Activated CD8-positive, alpha-beta T cell treated with anti-CD3 and anti-CD28 coated beads, Interleukin-2, amount 10 ng/mL, durations not matched to agents 7 days and 5 days (primary cell): ENCODE data around the gene CAMK2G. TPM values are rescaled to one million over a fixed set of nuclear protein-coding genes. Genes with fewer than 3 reads are reported as not detected.
"Not testable (repeated sequence)": the region's sequence is repeated elsewhere in the genome, so short reads cannot be mapped to it uniquely, and the experiment has no call there.

Source experiments
- ATAC-seq: fragments of 150-1000 bp; cut with Tn5 transposase; one replicate; pipeline ENCODE4 v1.10.0; 2021; ENCODE audit warnings: moderate library complexity
- CTCF ChIA-PET: fragments of 350-600 bp; sonication (Branson Sonifier 250); formaldehyde crosslinking; loops from one replicate; lab custom pipeline; 2021; ENCODE audit warnings: antibody characterized with exemption; lab: Charles Lee
- POLR2A ChIA-PET: fragments of 350-600 bp; sonication (Branson Sonifier 250); formaldehyde crosslinking; loops from one replicate; lab custom pipeline; 2021; ENCODE audit warnings: antibody characterized with exemption; lab: Charles Lee
- DNase-seq: peaks from one replicate; pipeline ENCODE4 v3.0.0-alpha.2; 2020
- H3K27ac Mint-ChIP-seq: one replicate; pipeline ENCODE4 v1.8.0; 2021; ENCODE audit warnings: mild to moderate bottlenecking, mixed read lengths
- H3K27me3 Mint-ChIP-seq: one replicate; pipeline ENCODE4 v1.8.0; 2021; ENCODE audit warnings: low read depth, mixed read lengths
- H3K36me3 Mint-ChIP-seq: one replicate; pipeline ENCODE4 v1.8.0; 2021; ENCODE audit warnings: low read depth, mixed read lengths
- H3K4me1 Mint-ChIP-seq: one replicate; pipeline ENCODE4 v1.8.0; 2021; ENCODE audit warnings: low read depth, mixed read lengths
- H3K4me3 Mint-ChIP-seq: one replicate; pipeline ENCODE4 v1.8.0; 2021; ENCODE audit warnings: mild to moderate bottlenecking, mixed read lengths
- H3K9me3 Mint-ChIP-seq: one replicate; pipeline ENCODE4 v1.8.0; 2022; ENCODE audit warnings: mixed read lengths; ENCODE audit not compliant: insufficient read depth
- total RNA-seq, 2 experiments: library from RNA; stranded (reverse); gene quantifications; one replicate each; pipeline ENCODE4 v1.2.3, GENCODE V29; 2021

CAMK2G gene
- total RNA-seq, 2 experiments from 2014 or later, result 43.2 to 48.4 TPM

GRCh38 chr10:73787031-73787800 is 87.1 kb downstream of the CAMK2G start:
- CTCF ChIA-PET, result interaction anchor here (1.4 to 10.3 kb wide), 2 partner anchors 17 to 23 kb away, joined by 6 to 101 read pairs; a partner anchor contains a TSS
- Mint-ChIP-seq H3K4me1 (peaks cover 41% of the 10 kb centered on the region), H3K36me3 (peaks cover 36% of the 10 kb centered on the region), H3K4me3 (peak overlapping the region; percentile 86)
- H3K9me3 Mint-ChIP-seq, DNase-seq, H3K27ac Mint-ChIP-seq, H3K27me3 Mint-ChIP-seq, ATAC-seq: not testable (repeated sequence)
- POLR2A ChIA-PET, result interaction anchor here (1.2 to 3.7 kb wide), 4 partner anchors 9 to 22 kb away, joined by 3 to 24 read pairs (median 14); a partner anchor contains a TSS

DNA sequence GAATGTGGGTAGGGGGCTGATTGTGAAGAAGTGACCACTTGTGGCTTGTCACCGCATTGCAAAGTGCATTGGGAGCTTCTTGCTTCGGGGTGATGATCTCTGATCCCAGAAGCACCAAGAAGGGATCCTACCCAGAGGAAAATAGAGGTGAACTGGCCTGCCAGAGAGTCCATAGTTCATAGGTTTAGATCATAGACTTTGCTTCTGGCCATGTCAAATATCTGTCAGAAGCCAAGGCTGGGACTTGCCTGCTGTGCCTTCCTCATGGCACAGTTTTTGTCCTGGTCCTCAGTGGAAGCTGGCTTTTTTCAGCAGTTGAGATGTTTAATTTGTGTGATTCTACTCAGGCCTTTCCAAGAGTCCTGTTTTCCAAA is 87.9 kb downstream of the CAMK2G start:
- peaks cover 41% of the 10 kb centered on the region for H3K4me1 Mint-ChIP-seq
- H3K36me3 Mint-ChIP-seq, result peaks cover 36% of the 10 kb centered on the region
- ChIA-PET CTCF (interaction anchor here (1.2 to 10.3 kb wide), 4 partner anchors 17 to 154 kb away, joined by 5 to 101 read pairs (median 8); a partner anchor contains a TSS), POLR2A (interaction anchor here (0.5 to 3.7 kb wide), 8 partner anchors 9 to 274 kb away, joined by 3 to 24 read pairs (median 4); partner anchors contain the start of gene SEC24C)
- H3K9me3 Mint-ChIP-seq, result no peaks in the 10 kb centered on the region
- DNase-seq (no peak), ATAC-seq (no peak)
- H3K27ac Mint-ChIP-seq, result peak overlapping the region; percentile 82
- no peaks in the 10 kb centered on the region for H3K27me3 Mint-ChIP-seq
- H3K4me3 Mint-ChIP-seq, result peak overlapping the region; percentile 86

DNA sequence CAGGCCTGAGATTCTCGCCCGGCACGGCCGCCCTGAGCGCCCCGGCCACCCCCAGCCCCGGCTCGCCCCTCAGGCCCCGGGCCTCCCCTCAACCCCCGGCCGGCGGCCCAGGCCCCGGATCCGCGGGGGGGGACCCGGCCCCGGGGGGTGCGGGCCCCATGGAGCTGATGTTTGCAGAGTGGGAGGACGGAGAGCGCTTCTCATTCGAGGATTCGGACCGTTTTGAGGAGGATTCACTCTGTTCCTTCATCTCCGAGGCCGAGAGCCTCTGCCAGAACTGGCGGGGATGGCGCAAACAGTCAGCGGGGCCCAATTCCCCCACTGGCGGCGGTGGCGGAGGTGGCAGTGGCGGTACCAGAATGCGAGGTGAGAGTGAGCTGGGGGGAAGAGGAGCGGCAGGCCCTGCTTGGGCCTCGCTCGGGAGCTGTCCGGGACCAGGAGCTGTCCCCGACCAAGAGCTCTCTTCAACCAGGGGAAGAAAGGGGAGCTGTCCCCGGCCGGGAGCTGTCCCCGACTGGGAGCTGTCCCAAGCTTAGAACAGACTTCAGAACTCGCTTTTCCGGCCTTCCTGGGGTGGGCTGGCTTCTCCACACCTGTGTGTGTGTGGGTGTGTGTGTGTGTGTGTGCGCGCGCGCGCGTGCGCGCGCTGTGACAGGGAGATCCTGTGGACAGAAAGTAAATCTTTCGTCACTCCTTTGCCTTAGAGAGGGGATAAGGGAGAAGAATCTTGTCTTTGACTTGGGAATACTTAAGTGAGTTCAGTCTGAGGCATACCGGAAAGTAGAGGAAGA is 88.4 kb downstream of the CAMK2G start:
- CTCF ChIA-PET, result interaction anchor here (1.2 to 10.3 kb wide), 4 partner anchors 16 to 155 kb away, joined by 5 to 101 read pairs (median 8); a partner anchor contains a TSS
- peak overlapping the region; percentile 99 for H3K27ac Mint-ChIP-seq
- peak overlapping the region; percentile 98 for H3K4me3 Mint-ChIP-seq
- H3K27me3 Mint-ChIP-seq, result no peaks in the 10 kb centered on the region
- no peaks in the 10 kb centered on the region for H3K9me3 Mint-ChIP-seq
- peaks cover 44% of the 10 kb centered on the region for H3K4me1 Mint-ChIP-seq
- ATAC-seq (peak; percentile 13), DNase-seq (peak; percentile 62)
- peaks cover 30% of the 10 kb centered on the region for H3K36me3 Mint-ChIP-seq
- POLR2A ChIA-PET, result interaction anchor here (0.5 to 3.7 kb wide), 9 partner anchors 10 to 274 kb away, joined by 3 to 24 read pairs (median 4); partner anchors contain the start of gene SEC24C

- ATAC-seq (peak; percentile 86), DNase-seq (peak; percentile 92)
- Mint-ChIP-seq H3K36me3 (peaks cover 28% of the 10 kb centered on the region), H3K9me3 (no peaks in the 10 kb centered on the region), H3K27me3 (no peaks in the 10 kb centered on the region), H3K4me3 (peak within 1 kb of the TSS; percentile 98), H3K27ac (peak within 1 kb of the TSS; percentile 99), H3K4me1 (peaks cover 50% of the 10 kb centered on the region)
- CTCF ChIA-PET, result interaction anchor here (1.2 to 10.3 kb wide), 3 partner anchors 15 to 156 kb away, joined by 5 to 101 read pairs (median 9); a partner anchor contains a TSS
- POLR2A ChIA-PET, result interaction anchor here (0.9 to 3.7 kb wide), 5 partner anchors 13 to 54 kb away, joined by 3 to 24 read pairs (median 14); partner anchors contain the start of gene SEC24C
These were observed 89.1 kb downstream of the CAMK2G start, which contains the start of gene ZSWIM8 for GRCh38 chr10:73785211-73785720. TSS of gene ZSWIM8 (plus strand) at chr10:73785606. CDS start at chr10:73785879, 273 bp downstream.

DNA sequence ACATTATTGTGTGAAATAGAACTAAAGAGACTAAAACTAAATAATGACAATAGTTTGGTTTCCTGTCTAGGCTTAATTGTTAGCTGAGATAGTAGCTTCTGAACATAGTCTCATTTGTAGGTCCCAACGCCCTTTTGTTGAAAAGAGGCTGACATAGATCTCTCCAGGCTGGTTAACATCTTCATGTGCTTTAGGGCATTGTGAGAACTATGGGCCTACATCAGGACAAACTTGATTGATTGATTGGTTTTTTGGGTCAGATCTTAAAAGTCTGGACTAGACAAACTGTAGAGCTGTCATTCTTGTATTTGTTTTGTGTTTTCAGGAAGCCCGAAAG is 91.6 kb downstream of the CAMK2G start:
- ChIA-PET POLR2A (interaction anchor here (2.6 to 4.4 kb wide), 3 partner anchors 10 to 39 kb away, joined by 8 to 49 read pairs (median 18); partner anchors contain the start of gene SEC24C), CTCF (interaction anchor here (1.3 to 10.3 kb wide), 3 partner anchors 13 to 34 kb away, joined by 3 to 101 read pairs (median 10); a partner anchor contains a TSS)
- no peaks in the 10 kb centered on the region for H3K9me3 Mint-ChIP-seq
- no peak for DNase-seq
- H3K27ac Mint-ChIP-seq, result peak overlapping the region; percentile 98
- H3K4me1 Mint-ChIP-seq, result peaks cover 54% of the 10 kb centered on the region
- H3K4me3 Mint-ChIP-seq, result peak overlapping the region; percentile 99
- no peaks in the 10 kb centered on the region for H3K27me3 Mint-ChIP-seq
- peaks cover 29% of the 10 kb centered on the region for H3K36me3 Mint-ChIP-seq
- ATAC-seq, result no peak

DNA sequence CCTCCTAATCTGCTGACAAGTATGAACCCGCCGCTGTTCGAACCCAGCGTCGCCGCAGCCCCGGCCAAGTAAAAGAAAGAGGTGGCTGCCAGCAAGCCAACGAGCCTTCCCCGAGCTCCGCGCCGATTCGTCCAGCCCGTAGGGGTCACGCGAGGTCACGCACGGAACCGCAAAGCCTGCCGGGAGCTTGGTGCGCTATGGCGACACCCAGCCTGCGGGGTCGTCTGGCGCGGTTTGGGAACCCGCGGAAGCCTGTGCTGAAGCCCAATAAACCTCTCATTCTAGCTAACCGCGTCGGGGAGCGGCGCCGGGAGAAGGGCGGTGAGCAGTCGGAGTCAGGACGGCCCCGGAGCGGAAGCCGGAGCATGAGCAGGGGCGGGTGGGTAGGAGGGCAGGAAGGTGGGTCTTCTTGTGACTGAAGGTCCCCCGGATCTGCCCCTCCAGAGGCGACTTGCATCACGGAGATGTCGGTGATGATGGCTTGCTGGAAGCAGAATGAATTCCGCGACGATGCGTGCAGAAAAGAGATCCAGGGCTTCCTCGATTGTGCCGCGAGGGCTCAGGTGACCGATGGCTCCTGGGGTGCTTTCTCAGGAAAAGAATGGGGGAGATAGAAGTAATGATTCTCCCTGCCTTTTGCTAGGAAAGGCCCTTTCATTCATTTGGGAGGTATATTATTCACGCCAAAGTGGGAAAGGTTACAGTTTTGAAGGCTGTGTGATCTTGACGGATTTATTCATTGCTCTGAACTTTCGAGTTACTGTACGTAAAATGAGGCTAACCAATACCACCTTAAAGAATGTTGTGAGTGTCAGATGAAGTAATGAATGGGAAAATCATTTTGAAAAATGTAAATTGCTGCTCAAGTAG is 92.2 kb downstream of the CAMK2G start, which contains the start of gene CHCHD1:
Gene CHCHD1 (plus strand): TSS at position 170 of the 870 bp plus-strand sequence. CDS start 28 bp downstream, at position 198.
- H3K27ac Mint-ChIP-seq, result peak within 1 kb of the TSS; percentile 98
- H3K4me3 Mint-ChIP-seq, result peak within 1 kb of the TSS; percentile 99
- DNase-seq, result peak; percentile 95
- peaks cover 33% of the 10 kb centered on the region for H3K36me3 Mint-ChIP-seq
- H3K27me3 Mint-ChIP-seq, result no peaks in the 10 kb centered on the region
- H3K9me3 Mint-ChIP-seq, result no peaks in the 10 kb centered on the region
- ChIA-PET CTCF (interaction anchor here (1.3 to 10.3 kb wide), 6 partner anchors 12 to 98 kb away, joined by 3 to 101 read pairs (median 5); a partner anchor contains a TSS), POLR2A (interaction anchor here (0.8 to 4.4 kb wide), 8 partner anchors 8 to 98 kb away, joined by 3 to 49 read pairs (median 7); partner anchors contain the start of gene SEC24C)
- peak; percentile 73 for ATAC-seq
- H3K4me1 Mint-ChIP-seq, result peaks cover 52% of the 10 kb centered on the region

GRCh38 chr10:73781548-73781878 is 92.8 kb downstream of the CAMK2G start:
- ChIA-PET POLR2A (interaction anchor here (0.8 to 4.4 kb wide), 8 partner anchors 8 to 98 kb away, joined by 3 to 49 read pairs (median 7); partner anchors contain the start of gene SEC24C), CTCF (interaction anchor here (1.0 to 10.3 kb wide), 7 partner anchors 12 to 98 kb away, joined by 3 to 101 read pairs (median 4); a partner anchor contains a TSS)
- no peak for ATAC-seq
- Mint-ChIP-seq H3K4me3 (peak overlapping the region; percentile 99), H3K36me3 (peaks cover 38% of the 10 kb centered on the region), H3K4me1 (peaks cover 52% of the 10 kb centered on the region), H3K27me3 (no peaks in the 10 kb centered on the region), H3K27ac (peak overlapping the region; percentile 98), H3K9me3 (no peaks in the 10 kb centered on the region)
- no peak for DNase-seq

- no peak for DNase-seq
These were observed 93.4 kb downstream of the CAMK2G start for GRCh38 chr10:73780966-73781365.

GRCh38 chr10:73780301-73780700 is 94.1 kb downstream of the CAMK2G start:
- H3K36me3 Mint-ChIP-seq, result peaks cover 42% of the 10 kb centered on the region
- H3K27ac Mint-ChIP-seq, result peak overlapping the region; percentile 62
- DNase-seq (no peak), ATAC-seq (no peak)
- H3K4me1 Mint-ChIP-seq, result peaks cover 53% of the 10 kb centered on the region
- peak overlapping the region; percentile 99 for H3K4me3 Mint-ChIP-seq
- H3K9me3 Mint-ChIP-seq, result no peaks in the 10 kb centered on the region
- ChIA-PET POLR2A (interaction anchor here (2.7 to 4.4 kb wide), 3 partner anchors 8 to 29 kb away, joined by 16 to 49 read pairs (median 18); a partner anchor contains a TSS), CTCF (interaction anchor here (1.3 to 10.3 kb wide), 3 partner anchors 10 to 99 kb away, joined by 3 to 101 read pairs (median 6); a partner anchor contains a TSS)
- no peaks in the 10 kb centered on the region for H3K27me3 Mint-ChIP-seq

More at GRCh38 chr10:73780966-73781365, 93.4 kb downstream of the CAMK2G start:
- Mint-ChIP-seq H3K4me3 (peak overlapping the region; percentile 99), H3K36me3 (peaks cover 36% of the 10 kb centered on the region), H3K27ac (peak overlapping the region; percentile 98), H3K9me3 (no peaks in the 10 kb centered on the region), H3K4me1 (peaks cover 47% of the 10 kb centered on the region), H3K27me3 (no peaks in the 10 kb centered on the region)
- CTCF ChIA-PET, result interaction anchor here (1.0 to 10.3 kb wide), 6 partner anchors 11 to 99 kb away, joined by 3 to 101 read pairs (median 4); a partner anchor contains a TSS
- ATAC-seq, result no peak
- POLR2A ChIA-PET, result interaction anchor here (1.1 to 4.4 kb wide), 6 partner anchors 8 to 99 kb away, joined by 3 to 49 read pairs (median 11); a partner anchor contains a TSS
